HUES6 (cell line): ENCODE results near the gene TMEM244.

Source experiments
- H3K27ac ChIP-seq: 2 replicates; pipeline ENCODE4 v1.7.0; 2013; ENCODE audit warnings: low read depth, mild to moderate bottlenecking, low read length, inconsistent platforms
- H3K27me3 ChIP-seq: 2 replicates; pipeline ENCODE4 v1.6.1; 2013; ENCODE audit warnings: low read length; ENCODE audit not compliant: control insufficient read depth, insufficient read depth
- H3K36me3 ChIP-seq: 2 replicates; pipeline ENCODE4 v1.6.1; 2013; ENCODE audit warnings: low read length; ENCODE audit not compliant: control insufficient read depth, insufficient read depth
- H3K4me1 ChIP-seq: 2 replicates; pipeline ENCODE4 v1.6.1; 2013; ENCODE audit warnings: low read length; ENCODE audit not compliant: control insufficient read depth, insufficient read depth
- H3K4me3 ChIP-seq: 2 replicates; pipeline ENCODE4 v1.5.1; 2013; ENCODE audit warnings: low read depth, low read length
- H3K9ac ChIP-seq: one replicate; pipeline ENCODE4 v1.6.1; 2013; ENCODE audit warnings: mild to moderate bottlenecking, low read length
- H3K9me3 ChIP-seq: 2 replicates; pipeline ENCODE4 v1.6.1; 2013; ENCODE audit warnings: low read depth, low read length; ENCODE audit not compliant: control insufficient read depth, insufficient read depth

TMEM244 gene

DNA sequence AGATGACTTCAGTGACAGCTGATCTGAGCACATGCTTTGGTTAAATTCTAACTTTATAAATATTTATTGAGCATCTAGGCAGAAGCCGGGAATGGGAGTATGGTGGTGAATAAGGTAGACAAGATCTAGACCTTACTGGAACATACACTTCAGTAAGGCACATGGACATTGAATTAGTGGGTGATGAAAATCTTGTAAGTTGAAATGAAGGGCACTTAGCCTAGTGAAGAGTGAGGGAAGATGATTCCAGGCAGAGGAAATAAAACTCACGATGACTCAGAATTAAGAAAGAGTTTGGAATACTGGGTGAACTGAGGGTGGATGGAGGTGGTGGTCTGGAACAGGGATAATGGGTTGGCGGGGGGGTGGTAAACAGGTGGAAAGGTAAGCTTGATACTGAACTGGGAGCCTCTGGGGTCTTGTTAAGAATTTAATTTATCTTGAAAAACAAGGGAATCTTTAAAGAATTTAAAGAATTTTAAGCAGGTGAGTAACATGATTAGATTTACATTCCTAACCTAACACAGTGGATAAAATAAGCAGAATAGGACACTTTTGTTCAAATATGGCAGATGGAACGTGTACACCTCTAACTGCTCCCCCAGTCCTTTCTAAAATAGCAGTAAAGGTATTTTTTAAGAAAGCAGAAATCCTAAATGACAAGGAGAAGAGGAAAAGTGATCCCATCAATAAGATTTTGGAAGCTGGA, 75.9 kb downstream of the TMEM244 start:
- no peak overlapping the region for H3K9ac ChIP-seq
- H3K4me3 ChIP-seq = no peak overlapping the region
- no peak overlapping the region for H3K27ac ChIP-seq
- no peaks in the 10 kb centered on the region for H3K36me3 ChIP-seq
- no peaks in the 10 kb centered on the region for H3K27me3 ChIP-seq
- H3K4me1 ChIP-seq = no peaks in the 10 kb centered on the region
- H3K9me3 ChIP-seq = no peaks in the 10 kb centered on the region; the same call in 1 of the 2 replicates
